ENCODE measurements around the gene MMP28.

The MMP28 gene

GRCh38 chr17:35743626-35744328, 51.7 kb downstream of the MMP28 start:
- no peak for DNase-seq (ENCODE audit: low read depth in 2 of 2)

GRCh38 chr17:35742896-35743477, 52.5 kb downstream of the MMP28 start:
- no peak for DNase-seq (ENCODE audit: low read depth in 2 of 2)

GRCh38 chr17:35742496-35742895, 52.9 kb downstream of the MMP28 start:
- DNase-seq (ENCODE audit: low read depth in 2 of 2): no peak

- DNase-seq (ENCODE audit: low read depth in 2 of 2): no peak
These were observed 54.2 kb downstream of the MMP28 start for GRCh38 chr17:35740997-35741931.

GRCh38 chr17:35740216-35740615, 55.2 kb downstream of the MMP28 start:
- no peak for DNase-seq (ENCODE audit: low read depth in 2 of 2)

GRCh38 chr17:35738519-35739133, 56.8 kb downstream of the MMP28 start:
- DNase-seq (ENCODE audit: low read depth in 2 of 2): no peak

- no peak for DNase-seq (ENCODE audit: low read depth in 2 of 2)
These were observed 59.2 kb downstream of the MMP28 start for GRCh38 chr17:35736236-35736635.

- no peak for DNase-seq (ENCODE audit: low read depth in 2 of 2)
These were observed 60.2 kb downstream of the MMP28 start for GRCh38 chr17:35735036-35735805.

- no peak for DNase-seq (ENCODE audit: low read depth in 2 of 2)
These were observed 61.0 kb downstream of the MMP28 start for GRCh38 chr17:35734396-35734795.

- no peak for DNase-seq (ENCODE audit: low read depth in 2 of 2)
These were observed 62.1 kb downstream of the MMP28 start for GRCh38 chr17:35733366-35733765.

GRCh38 chr17:35732806-35733136, 62.7 kb downstream of the MMP28 start:
- no peak for DNase-seq (ENCODE audit: low read depth in 2 of 2)

- no peak for DNase-seq (ENCODE audit: low read depth in 2 of 2)
These were observed 63.3 kb downstream of the MMP28 start for GRCh38 chr17:35731917-35732805.

- peak; percentile 12 to 31 for DNase-seq (ENCODE audit: low read depth in 2 of 2)
These were observed 64.1 kb downstream of the MMP28 start, which contains the start of gene RASL10B for GRCh38 chr17:35731239-35731916. Gene RASL10B (plus strand): TSS chr17:35731639. CDS start chr17:35735185, 3,546 bp downstream.

- no peak for DNase-seq (ENCODE audit: low read depth in 2 of 2)
These were observed 64.9 kb downstream of the MMP28 start for GRCh38 chr17:35730400-35731005.

GRCh38 chr17:35729405-35729833, 66.0 kb downstream of the MMP28 start:
- no peak for DNase-seq (ENCODE audit: low read depth in 2 of 2)

GRCh38 chr17:35728551-35728950, 66.9 kb downstream of the MMP28 start:
- DNase-seq (ENCODE audit: low read depth in 2 of 2): no peak

- no peak for DNase-seq (ENCODE audit: low read depth in 2 of 2)
These were observed 67.8 kb downstream of the MMP28 start for GRCh38 chr17:35727635-35728034.

- no peak for DNase-seq (ENCODE audit: low read depth in 2 of 2)
These were observed 68.4 kb downstream of the MMP28 start for GRCh38 chr17:35726953-35727460.
